CD4-positive, alpha-beta T cell (primary cell): ENCODE measurements around the gene FCF1. TPM values are rescaled to one million over a fixed set of nuclear protein-coding genes. Genes with fewer than 3 reads are reported as not detected.

Source experiments
- ATAC-seq: fragments of 200-7000 bp; cut with Tn5 transposase; one replicate; pipeline ENCODE4 v1.10.0; 2022; ENCODE audit warnings: mild to moderate bottlenecking; ENCODE audit not compliant: poor library complexity
- CTCF ChIA-PET: fragments of 350-600 bp; sonication (Branson Sonifier 250); formaldehyde crosslinking; loops from one replicate; lab custom pipeline; 2021; ENCODE audit warnings: antibody characterized with exemption, inconsistent platforms; lab: Charles Lee
- POLR2A ChIA-PET: fragments of 350-600 bp; sonication (Branson Sonifier 250); formaldehyde crosslinking; loops from one replicate; lab custom pipeline; 2021; ENCODE audit warnings: antibody characterized with exemption, inconsistent platforms; lab: Charles Lee
- DNase-seq, 14 experiments: peaks; one replicate each; pipeline ENCODE4 v3.0.0-alpha.2; 2013 to 2020; ENCODE audit warnings: mixed read lengths in 2 of 14
- H3K27ac ChIP-seq, 2 donors: one replicate each; pipeline versions ENCODE4 v1.5.1 to v1.7.0; 2013; ENCODE audit warnings: low read length in 2 of 2, low read depth in 1 of 2, mild to moderate bottlenecking in 1 of 2
- H3K27me3 ChIP-seq, 2 experiments: 1 replicate in 1 of 2; 2 replicates in 1 of 2; pipeline versions ENCODE4 v1.6.1 to v1.7.0; 2013; ENCODE audit warnings: low read length in 2 of 2, control low read depth in 1 of 2, mild to moderate bottlenecking in 1 of 2, moderate library complexity in 1 of 2; ENCODE audit not compliant: insufficient read depth in 2 of 2, control insufficient read depth in 1 of 2
- H3K36me3 ChIP-seq: one replicate; pipeline ENCODE4 v1.6.1; 2013; ENCODE audit warnings: low read length, control low read depth; ENCODE audit not compliant: insufficient read depth
- H3K4me1 ChIP-seq: one replicate; pipeline ENCODE4 v1.6.1; 2013; ENCODE audit warnings: low read length, control low read depth; ENCODE audit not compliant: insufficient read depth
- H3K4me3 ChIP-seq: one replicate; pipeline ENCODE4 v1.5.1; 2013; ENCODE audit warnings: mild to moderate bottlenecking, low read length, moderate library complexity
- H3K9me3 ChIP-seq, 2 experiments: 1 replicate in 1 of 2; 2 replicates in 1 of 2; pipeline versions ENCODE4 v1.6.1 to v1.7.0; 2013; ENCODE audit warnings: low read length in 2 of 2, mild to moderate bottlenecking in 2 of 2, control low read depth in 1 of 2, moderate library complexity in 1 of 2; ENCODE audit not compliant: control insufficient read depth in 1 of 2, insufficient read depth in 1 of 2
- H3K27ac Mint-ChIP-seq: one replicate; pipeline ENCODE4 v1.8.0; 2020; ENCODE audit warnings: mixed read lengths
- H3K27me3 Mint-ChIP-seq: one replicate; pipeline ENCODE4 v1.8.0; 2021; ENCODE audit warnings: mixed read lengths
- H3K36me3 Mint-ChIP-seq: one replicate; pipeline ENCODE4 v1.8.0; 2021; ENCODE audit warnings: low read depth, mixed read lengths
- H3K4me1 Mint-ChIP-seq: one replicate; pipeline ENCODE4 v1.8.0; 2021; ENCODE audit warnings: low read depth, mixed read lengths
- H3K4me3 Mint-ChIP-seq: one replicate; pipeline ENCODE4 v1.8.0; 2020; ENCODE audit warnings: mild to moderate bottlenecking, mixed read lengths
- H3K9me3 Mint-ChIP-seq: one replicate; pipeline ENCODE4 v1.8.0; 2020; ENCODE audit warnings: mixed read lengths
- intact Hi-C, 2 experiments: fragments of 100-400 bp; cut with DNase I in 1 of 2; cut with micrococcal nuclease in 1 of 2; formaldehyde crosslinking; loops; one replicate each; pipeline versions ENCODE4 v1.15.1 to v1.9.0; 2023 to 2025; cut with DNase I, micrococcal nuclease
- total RNA-seq, 174 experiments: library from RNA in 2 of 174; stranded (reverse) in 2 of 174; gene quantifications; one replicate each; pipeline ENCODE4 v1.2.3 and lab custom pipeline; 2021 to 2026
- TF ChIP-seq, protein P1 (sequence below): fragments of 200-600 bp; IDR thresholded peaks from one replicate; pipeline ENCODE4 v1.8.0; 2022; ENCODE audit warnings: antibody characterized with exemption, mild to moderate bottlenecking

FCF1 gene
- total RNA-seq, 2 experiments from 2014 or later, result 31.9 to 32.9 TPM

GRCh38 chr14:74704656-74705055 is 8.3 kb upstream of the FCF1 start:
- TF ChIP-seq, protein P1, sequence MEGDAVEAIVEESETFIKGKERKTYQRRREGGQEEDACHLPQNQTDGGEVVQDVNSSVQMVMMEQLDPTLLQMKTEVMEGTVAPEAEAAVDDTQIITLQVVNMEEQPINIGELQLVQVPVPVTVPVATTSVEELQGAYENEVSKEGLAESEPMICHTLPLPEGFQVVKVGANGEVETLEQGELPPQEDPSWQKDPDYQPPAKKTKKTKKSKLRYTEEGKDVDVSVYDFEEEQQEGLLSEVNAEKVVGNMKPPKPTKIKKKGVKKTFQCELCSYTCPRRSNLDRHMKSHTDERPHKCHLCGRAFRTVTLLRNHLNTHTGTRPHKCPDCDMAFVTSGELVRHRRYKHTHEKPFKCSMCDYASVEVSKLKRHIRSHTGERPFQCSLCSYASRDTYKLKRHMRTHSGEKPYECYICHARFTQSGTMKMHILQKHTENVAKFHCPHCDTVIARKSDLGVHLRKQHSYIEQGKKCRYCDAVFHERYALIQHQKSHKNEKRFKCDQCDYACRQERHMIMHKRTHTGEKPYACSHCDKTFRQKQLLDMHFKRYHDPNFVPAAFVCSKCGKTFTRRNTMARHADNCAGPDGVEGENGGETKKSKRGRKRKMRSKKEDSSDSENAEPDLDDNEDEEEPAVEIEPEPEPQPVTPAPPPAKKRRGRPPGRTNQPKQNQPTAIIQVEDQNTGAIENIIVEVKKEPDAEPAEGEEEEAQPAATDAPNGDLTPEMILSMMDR, result no peak
- POLR2A ChIA-PET, result no interaction called here
- Mint-ChIP-seq H3K4me1 (peaks cover 57% of the 10 kb centered on the region), H3K27ac (no peak overlapping the region), H3K9me3 (peaks cover 5% of the 10 kb centered on the region), H3K27me3 (no peaks in the 10 kb centered on the region), H3K4me3 (no peak overlapping the region), H3K36me3 (peaks cover 42% of the 10 kb centered on the region)
- H3K4me1 ChIP-seq, result no peaks in the 10 kb centered on the region
- intact Hi-C loops, result no loop called here
- CTCF ChIA-PET, result no interaction called here
- DNase-seq (no peak), ATAC-seq (no peak)
- no peak overlapping the region for H3K4me3 ChIP-seq
- no peak overlapping the region for H3K27ac ChIP-seq
- peaks cover 4% of the 10 kb centered on the region for H3K36me3 ChIP-seq
- no peaks in the 10 kb centered on the region for H3K27me3 ChIP-seq
- peaks cover 0 to 6% of the 10 kb centered on the region in 2 experiments for H3K9me3 ChIP-seq

DNA sequence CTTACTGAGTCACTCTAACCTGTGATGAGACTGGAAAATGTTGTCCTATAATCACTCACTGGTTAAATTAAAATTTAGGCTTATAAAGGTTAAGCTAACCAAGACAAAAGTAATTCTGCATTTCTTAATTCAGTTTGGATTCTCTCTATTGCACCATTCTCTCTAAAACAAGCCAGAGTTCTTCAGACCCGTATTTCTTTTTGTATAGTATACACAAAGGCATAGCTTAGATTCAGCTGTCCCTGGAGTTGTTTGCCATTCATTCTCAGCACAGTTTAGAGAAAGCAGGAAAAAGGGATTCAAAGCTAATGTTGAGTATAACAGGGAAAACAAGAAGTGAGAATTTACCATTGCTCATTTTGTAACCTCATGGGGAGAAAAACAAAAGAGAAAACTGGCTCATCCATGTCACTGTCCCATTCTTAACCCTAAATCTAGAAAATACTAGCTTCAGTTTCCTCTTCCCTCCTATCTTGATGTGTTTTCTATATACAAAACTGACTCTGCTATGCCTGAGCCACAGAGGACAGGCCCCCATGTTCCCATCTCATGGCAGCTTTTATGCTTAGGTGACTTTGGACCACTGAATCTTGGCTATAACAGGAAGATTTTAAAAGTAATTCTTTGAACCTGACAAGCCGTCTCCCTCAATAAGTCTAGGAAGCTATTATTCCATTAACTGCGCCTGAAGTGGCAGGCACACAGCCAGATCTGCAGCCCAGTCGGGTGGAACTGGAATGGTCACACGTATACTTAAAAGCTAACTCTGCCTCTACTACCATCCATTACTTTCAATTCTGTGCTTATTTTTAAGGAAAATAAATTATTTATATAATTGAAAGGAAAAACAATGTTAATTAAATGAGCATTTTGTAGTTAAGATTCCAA is 7.1 kb upstream of the FCF1 start:
- Mint-ChIP-seq H3K9me3 (peaks cover 5% of the 10 kb centered on the region), H3K27me3 (no peaks in the 10 kb centered on the region), H3K4me1 (peaks cover 64% of the 10 kb centered on the region), H3K36me3 (peaks cover 36% of the 10 kb centered on the region), H3K27ac (no peak overlapping the region), H3K4me3 (no peak overlapping the region)
- no peaks in the 10 kb centered on the region for H3K4me1 ChIP-seq
- peaks cover 0 to 6% of the 10 kb centered on the region in 2 experiments for H3K9me3 ChIP-seq
- no peak for DNase-seq
- ChIA-PET POLR2A (no interaction called here), CTCF (interaction anchor here (1.8 kb wide), 1 partner anchor 97 kb away, joined by 5 read pairs; no protein-coding TSS in a partner anchor)
- no peak overlapping the region for H3K27ac ChIP-seq
- no peak for ATAC-seq
- H3K27me3 ChIP-seq, result no peaks in the 10 kb centered on the region
- no peak overlapping the region for H3K4me3 ChIP-seq
- TF ChIP-seq, protein P1, result no peak
- intact Hi-C loops, result no loop called here
- no peaks in the 10 kb centered on the region for H3K36me3 ChIP-seq

GRCh38 chr14:74710480-74710879 is 2.5 kb upstream of the FCF1 start:
- Histone ChIP-seq H3K4me1 (peaks cover 12% of the 10 kb centered on the region), H3K27me3 (no peaks in the 10 kb centered on the region), H3K9me3 (no peaks in the 10 kb centered on the region), H3K27ac (no peak overlapping the region), H3K36me3 (peaks cover 7% of the 10 kb centered on the region), H3K4me3 (no peak overlapping the region)
- H3K27ac Mint-ChIP-seq, result no peak overlapping the region
- TF ChIP-seq, protein P1, result no peak
- H3K27me3 Mint-ChIP-seq, result no peaks in the 10 kb centered on the region
- no peak for ATAC-seq
- H3K9me3 Mint-ChIP-seq, result no peaks in the 10 kb centered on the region
- intact Hi-C loops, result loop anchor here in 1 of 2 experiments (10.0 kb wide), 2 partner anchors 216 to 954 kb away; partner anchors contain the start of genes ERG28, ISCA2, NPC2 and TTLL5
- ChIA-PET POLR2A (no interaction called here), CTCF (interaction anchor here (0.5 to 0.9 kb wide), 2 partner anchors 28 to 52 kb away, joined by 3 read pairs; no protein-coding TSS in a partner anchor)
- H3K36me3 Mint-ChIP-seq, result peaks cover 25% of the 10 kb centered on the region
- peaks cover 70% of the 10 kb centered on the region for H3K4me1 Mint-ChIP-seq
- peak overlapping the region; percentile 74 for H3K4me3 Mint-ChIP-seq
- no peak for DNase-seq
